ENCODE results near the gene RUSC2. TPM values are rescaled to one million over a fixed set of nuclear protein-coding genes. Genes with fewer than 3 reads are reported as not detected.

RUSC2 gene
- total RNA-seq, 1 donor: 28.6 TPM

DNA sequence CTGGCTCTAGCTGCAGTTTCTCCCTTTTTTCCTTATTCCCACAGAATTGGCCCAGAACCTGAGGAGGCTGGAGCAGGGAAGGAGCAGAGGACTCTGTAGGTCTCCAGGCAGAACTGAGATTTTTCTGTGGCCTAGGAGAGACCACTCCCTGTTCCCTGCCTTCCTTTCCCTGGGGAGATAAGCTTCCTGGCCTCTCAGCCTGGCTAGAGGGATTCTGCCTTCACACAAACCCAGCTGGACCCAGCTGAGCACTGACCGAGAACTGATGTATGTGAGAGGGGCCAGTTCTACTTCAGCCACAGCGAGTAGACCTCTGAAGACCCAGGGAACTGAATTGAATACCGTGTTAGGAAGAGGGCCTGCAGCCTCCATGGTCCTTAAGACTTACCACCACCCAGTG is 48.0 kb downstream of the RUSC2 start:
- no peaks in the 10 kb centered on the region for H3K9me3 ChIP-seq (ENCODE audit: low read depth, low read length)
- no peaks in the 10 kb centered on the region for H3K27me3 ChIP-seq (ENCODE audit: insufficient read depth, low read length)
- no peak overlapping the region for H2AFZ ChIP-seq (ENCODE audit: low read length)
- no peak for DNase-seq (ENCODE audit: insufficient read length, low spot score, missing footprints)
- H4K20me1 ChIP-seq (ENCODE audit: insufficient read depth, low read length): peaks cover 7% of the 10 kb centered on the region
- H3K36me3 ChIP-seq (ENCODE audit: insufficient read depth, low read length): peaks cover 5% of the 10 kb centered on the region
- H3K4me1 ChIP-seq (ENCODE audit: insufficient read depth, low read length): peaks cover 40% of the 10 kb centered on the region
- no peak overlapping the region for H3K4me3 ChIP-seq (ENCODE audit: insufficient read depth, low read length)
- TF ChIP-seq, protein P1, sequence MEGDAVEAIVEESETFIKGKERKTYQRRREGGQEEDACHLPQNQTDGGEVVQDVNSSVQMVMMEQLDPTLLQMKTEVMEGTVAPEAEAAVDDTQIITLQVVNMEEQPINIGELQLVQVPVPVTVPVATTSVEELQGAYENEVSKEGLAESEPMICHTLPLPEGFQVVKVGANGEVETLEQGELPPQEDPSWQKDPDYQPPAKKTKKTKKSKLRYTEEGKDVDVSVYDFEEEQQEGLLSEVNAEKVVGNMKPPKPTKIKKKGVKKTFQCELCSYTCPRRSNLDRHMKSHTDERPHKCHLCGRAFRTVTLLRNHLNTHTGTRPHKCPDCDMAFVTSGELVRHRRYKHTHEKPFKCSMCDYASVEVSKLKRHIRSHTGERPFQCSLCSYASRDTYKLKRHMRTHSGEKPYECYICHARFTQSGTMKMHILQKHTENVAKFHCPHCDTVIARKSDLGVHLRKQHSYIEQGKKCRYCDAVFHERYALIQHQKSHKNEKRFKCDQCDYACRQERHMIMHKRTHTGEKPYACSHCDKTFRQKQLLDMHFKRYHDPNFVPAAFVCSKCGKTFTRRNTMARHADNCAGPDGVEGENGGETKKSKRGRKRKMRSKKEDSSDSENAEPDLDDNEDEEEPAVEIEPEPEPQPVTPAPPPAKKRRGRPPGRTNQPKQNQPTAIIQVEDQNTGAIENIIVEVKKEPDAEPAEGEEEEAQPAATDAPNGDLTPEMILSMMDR (IDR thresholded peaks at IDR 0.05; ENCODE audit: extremely low read depth, low read depth, low read length): no peak
- peak overlapping the region; percentile 84 for H3K4me2 ChIP-seq (ENCODE audit: insufficient read depth, low read length)
- H3K79me2 ChIP-seq (ENCODE audit: insufficient read depth, low read length): peaks cover 97% of the 10 kb centered on the region
- H3K27ac ChIP-seq (ENCODE audit: low read depth, low read length): peak overlapping the region; percentile 87

DNA sequence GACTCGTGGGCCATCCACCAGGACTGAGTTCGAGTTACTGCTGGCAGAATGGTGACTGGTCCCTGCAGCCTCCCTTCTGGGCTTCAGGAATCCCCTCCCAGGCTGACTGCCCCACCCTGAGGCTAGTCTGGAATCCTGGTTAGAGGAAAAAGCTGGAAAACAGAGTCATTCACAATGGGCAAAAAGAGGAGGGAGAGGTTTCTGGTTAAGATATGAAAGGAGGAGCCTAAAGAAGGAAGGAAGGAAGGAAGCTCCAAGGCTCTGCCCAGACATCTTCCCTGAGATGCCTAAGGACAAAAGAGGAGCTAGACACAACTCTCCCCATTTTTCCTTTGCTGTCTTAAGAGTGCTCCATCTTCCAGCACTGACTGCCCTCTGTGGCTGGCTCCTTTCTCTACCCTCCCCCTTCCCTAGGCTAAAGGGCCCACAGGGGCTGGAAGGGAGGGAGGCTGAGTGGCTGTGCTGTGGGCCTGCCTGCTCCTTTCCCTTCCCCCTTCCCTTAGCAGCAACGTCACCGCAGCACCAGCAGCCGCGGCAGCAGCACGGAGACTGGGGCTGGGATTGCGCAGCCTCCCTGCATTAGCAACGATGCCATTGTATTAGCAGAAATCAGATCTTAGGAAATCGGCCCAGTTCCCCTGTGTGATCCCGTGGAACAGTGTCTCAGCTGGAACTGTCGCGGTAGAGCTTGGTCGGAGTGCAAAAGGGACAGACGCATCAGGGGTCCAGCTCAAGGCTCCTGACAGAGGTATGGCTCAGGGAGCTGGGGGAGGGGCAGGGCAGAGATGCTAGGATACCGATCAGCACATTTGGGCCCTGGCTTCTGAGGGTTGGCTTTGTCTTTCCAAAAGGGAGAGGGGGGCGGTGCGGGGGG is 48.7 kb downstream of the RUSC2 start:
- Histone ChIP-seq H3K4me2 (ENCODE audit: insufficient read depth, low read length) (peak overlapping the region; percentile 84), H2AFZ (ENCODE audit: low read length) (peak overlapping the region; percentile 62), H3K4me1 (ENCODE audit: insufficient read depth, low read length) (peaks cover 40% of the 10 kb centered on the region)

More for the DNA sequence above, 48.7 kb downstream of the RUSC2 start:
- peaks cover 5% of the 10 kb centered on the region for H3K36me3 ChIP-seq (ENCODE audit: insufficient read depth, low read length)
- peak overlapping the region; percentile 87 for H3K27ac ChIP-seq (ENCODE audit: low read depth, low read length)
- H3K4me3 ChIP-seq (ENCODE audit: insufficient read depth, low read length): peak overlapping the region; percentile 69
- no peaks in the 10 kb centered on the region for H3K27me3 ChIP-seq (ENCODE audit: insufficient read depth, low read length)
- no peaks in the 10 kb centered on the region for H3K9me3 ChIP-seq (ENCODE audit: low read depth, low read length)
- peaks cover 7% of the 10 kb centered on the region for H4K20me1 ChIP-seq (ENCODE audit: insufficient read depth, low read length)
- H3K79me2 ChIP-seq (ENCODE audit: insufficient read depth, low read length): peaks cover 98% of the 10 kb centered on the region
- TF ChIP-seq, protein P1 (IDR thresholded peaks at IDR 0.05; ENCODE audit: extremely low read depth, low read depth, low read length): no peak
- peak; percentile 90 for DNase-seq (ENCODE audit: insufficient read length, low spot score, missing footprints)

Other genes with a start within 250 kb of the RUSC2 start
- 18.5 and 18.6 TPM in 2 replicates for gene TESK1, start 115.2 kb downstream of the RUSC2 start, total RNA-seq
- 2.7 and 2.9 TPM in 2 replicates for gene CD72, start 128.3 kb downstream of the RUSC2 start, total RNA-seq
- 0.36 TPM in 1 of 2 replicates, not detected in the other for gene SIT1, start 160.8 kb downstream of the RUSC2 start, total RNA-seq
- 88,726 and 110,601 TPM in 2 replicates for gene RMRP, start 167.9 kb downstream of the RUSC2 start, total RNA-seq
- 10.6 and 15.6 TPM in 2 replicates for gene CCDC107, start 168.2 kb downstream of the RUSC2 start, total RNA-seq
- gene ARHGEF39, start 175.1 kb downstream of the RUSC2 start, total RNA-seq: 0.36 and 0.88 TPM in 2 replicates
- gene CA9, start 183.8 kb downstream of the RUSC2 start, total RNA-seq: not detected in 2 replicates
- 911 and 946 TPM in 2 replicates for gene TPM2, start 199.8 kb downstream of the RUSC2 start, total RNA-seq
- gene TLN1, start 242.1 kb downstream of the RUSC2 start, total RNA-seq: 306 and 376 TPM in 2 replicates
- 56.6 and 64.8 TPM in 2 replicates for gene CREB3, start 242.6 kb downstream of the RUSC2 start, total RNA-seq